ENCODE results near the gene TSC2. TPM values are rescaled to one million over a fixed set of nuclear protein-coding genes. Genes with fewer than 3 reads are reported as not detected.

TSC2 gene
- total and polyA plus RNA-seq, 2 donors (not counting 3 experiments of a cell fraction or from before 2014, with no cell fraction given), result 87.9 to 144 TPM

- intact Hi-C loops (cut with micrococcal nuclease) (no loop called here), dilution Hi-C loops (cut with MboI; ENCODE audit: extremely low pct_ligation_motif_present, low sequenced_read_pairs) (loop anchor here (25.0 kb wide), 1 partner anchor 134 kb away; the partner anchor contains the start of gene TRAF7)
- ChIA-PET CTCF (interaction anchor here (0.9 to 2.0 kb wide), 5 partner anchors 16 to 112 kb away, joined by 3 to 18 read pairs (median 4); partner anchors contain the start of genes NTHL1 and TSC2), POLR2A (interaction anchor here (1.5 kb wide), 1 partner anchor 127 kb away, joined by 6 read pairs; the partner anchor contains the start of gene TRAF7)
- Histone ChIP-seq H3K27me3 (ENCODE audit: control insufficient read depth in 2 of 2, insufficient read depth in 2 of 2, low read length in 2 of 2) (no peaks in the 10 kb centered on the region), H3K36me3 (ENCODE audit: control insufficient read depth in 2 of 2, extremely low read depth in 1 of 2, insufficient read depth in 2 of 2, low read length in 2 of 2) (no peaks in the 10 kb centered on the region), H3K9ac (replicated peaks; ENCODE audit: extremely low read depth, insufficient read depth, low read length) (no peak overlapping the region), H3K27ac (ENCODE audit: insufficient read depth, low read depth, low read length) (no peak overlapping the region), H4K20me1 (replicated peaks; ENCODE audit: control insufficient read depth, extremely low read depth, insufficient read depth, low read length) (no peaks in the 10 kb centered on the region), H3K4me1 (ENCODE audit: control insufficient read depth, extremely low read depth, insufficient read depth, low read length) (peaks cover 39% of the 10 kb centered on the region), H3K9me3 (replicated peaks; ENCODE audit: control insufficient read depth, insufficient read depth, low read length) (no peaks in the 10 kb centered on the region), H3K4me3 (replicated peaks in 1 of 3; ENCODE audit: insufficient read depth in 1 of 3, low read depth in 1 of 3, low read length in 3 of 3) (peak overlapping the region in 1 of 3 experiments; percentile 20), H3K79me2 (ENCODE audit: control insufficient read depth, insufficient read depth, low read length) (peaks cover 15% of the 10 kb centered on the region), H3K9me1 (replicated peaks; ENCODE audit: control insufficient read depth, extremely low read depth, insufficient read depth, low read length) (no peaks in the 10 kb centered on the region), H2AFZ (ENCODE audit: low read depth, low read length) (no peak overlapping the region), H3K4me2 (ENCODE audit: insufficient read depth, low read length) (peak overlapping the region; percentile 16)
- no TSS peak for BruUV-seq (replicated peaks)
- FAIRE-seq (peak; percentile 8), DNase-seq (ENCODE audit: low read depth, low spot score) (no peak)
- TF ChIP-seq, protein P1, sequence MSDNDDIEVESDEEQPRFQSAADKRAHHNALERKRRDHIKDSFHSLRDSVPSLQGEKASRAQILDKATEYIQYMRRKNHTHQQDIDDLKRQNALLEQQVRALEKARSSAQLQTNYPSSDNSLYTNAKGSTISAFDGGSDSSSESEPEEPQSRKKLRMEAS (IDR thresholded peaks at IDR 0.05; ENCODE audit: insufficient read depth, insufficient read length), result no peak
- no peak for TF ChIP-seq POLR2AphosphoS5 (IDR thresholded peaks at IDR 0.05; ENCODE audit: insufficient read depth, low read depth, low read length)
Measured at GRCh38 chr16:2028146-2028545, 19.6 kb upstream of the TSC2 start.

DNA sequence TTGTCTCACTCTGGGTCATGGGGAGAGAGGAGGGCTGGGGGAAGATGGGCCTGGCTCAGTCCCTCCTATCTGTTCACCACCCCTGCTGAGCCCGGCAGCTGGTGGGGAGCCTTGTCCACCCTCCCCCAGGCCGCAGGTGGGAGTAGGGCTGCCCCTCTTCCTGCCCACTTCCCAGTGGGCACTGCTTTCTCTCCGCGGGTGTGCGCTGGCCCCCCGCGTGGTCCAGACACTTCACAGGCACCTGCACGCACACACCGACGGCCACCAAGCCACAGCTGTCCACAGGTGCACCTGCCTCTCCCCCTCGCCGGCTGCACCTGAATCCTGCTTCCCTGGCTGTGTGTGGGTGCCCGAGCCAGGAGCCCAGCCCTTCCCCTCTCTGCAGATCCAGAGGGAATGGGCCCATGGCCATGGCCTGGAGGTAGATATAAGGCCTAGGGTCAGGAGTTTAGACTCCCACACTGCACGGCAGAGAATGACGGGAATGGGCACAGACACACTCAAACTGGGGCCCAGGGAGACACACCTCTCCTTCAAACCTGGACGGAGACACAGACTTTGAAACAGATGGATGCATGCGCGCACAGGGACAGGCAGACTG lies 19.1 kb upstream of the TSC2 start:
- H3K9ac ChIP-seq (replicated peaks; ENCODE audit: extremely low read depth, insufficient read depth, low read length), result no peak overlapping the region

More for the DNA sequence above, 19.1 kb upstream of the TSC2 start:
- Histone ChIP-seq H3K4me3 (replicated peaks in 1 of 3; ENCODE audit: insufficient read depth in 1 of 3, low read depth in 1 of 3, low read length in 3 of 3) (no peak overlapping the region), H3K9me3 (replicated peaks; ENCODE audit: control insufficient read depth, insufficient read depth, low read length) (no peaks in the 10 kb centered on the region), H3K36me3 (ENCODE audit: control insufficient read depth in 2 of 2, extremely low read depth in 1 of 2, insufficient read depth in 2 of 2, low read length in 2 of 2) (no peaks in the 10 kb centered on the region), H3K9me1 (replicated peaks; ENCODE audit: control insufficient read depth, extremely low read depth, insufficient read depth, low read length) (no peaks in the 10 kb centered on the region), H3K4me1 (ENCODE audit: control insufficient read depth, extremely low read depth, insufficient read depth, low read length) (peaks cover 40% of the 10 kb centered on the region), H4K20me1 (replicated peaks; ENCODE audit: control insufficient read depth, extremely low read depth, insufficient read depth, low read length) (no peaks in the 10 kb centered on the region), H3K27ac (ENCODE audit: insufficient read depth, low read depth, low read length) (no peak overlapping the region), H2AFZ (ENCODE audit: low read depth, low read length) (no peak overlapping the region), H3K27me3 (ENCODE audit: control insufficient read depth in 2 of 2, insufficient read depth in 2 of 2, low read length in 2 of 2) (no peaks in the 10 kb centered on the region), H3K4me2 (ENCODE audit: insufficient read depth, low read length) (no peak overlapping the region), H3K79me2 (ENCODE audit: control insufficient read depth, insufficient read depth, low read length) (peaks cover 16% of the 10 kb centered on the region)
- CTCF ChIA-PET, result interaction anchor here (0.9 to 1.6 kb wide), 3 partner anchors 16 to 27 kb away, joined by 3 to 5 read pairs (median 4); partner anchors contain the start of genes NTHL1 and TSC2
- dilution Hi-C loops (cut with MboI; ENCODE audit: extremely low pct_ligation_motif_present, low sequenced_read_pairs) (loop anchor here (25.0 kb wide), 1 partner anchor 134 kb away; the partner anchor contains the start of gene TRAF7), intact Hi-C loops (cut with micrococcal nuclease) (no loop called here)
- BruUV-seq (replicated peaks), result no TSS peak
- DNase-seq (ENCODE audit: low read depth, low spot score) (no peak), FAIRE-seq (no peak)
- TF ChIP-seq JUN (IDR thresholded peaks at IDR 0.05; ENCODE audit: borderline replicate concordance, insufficient read depth, insufficient read length, low read depth), result no peak
- TF ChIP-seq FOS (IDR thresholded peaks at IDR 0.05; ENCODE audit: borderline replicate concordance, insufficient read depth, low read length), result no peak
- TF ChIP-seq, protein P1 (IDR thresholded peaks at IDR 0.05; ENCODE audit: insufficient read depth, insufficient read length), result no peak
- TF ChIP-seq GATA2 (IDR thresholded peaks at IDR 0.05; ENCODE audit: insufficient read depth, insufficient read length, low read depth, low read length), result no peak
- TF ChIP-seq CTCF (IDR thresholded peaks at IDR 0.05; ENCODE audit: extremely low read depth in 1 of 2, insufficient read depth in 1 of 2, low read depth in 1 of 2, low read length in 2 of 2), result no peak
- POLR2A ChIA-PET, result no interaction called here

Data from endothelial cell of umbilical vein (primary cell).